ENCODE results near the gene SHISA9. TPM values are rescaled to one million over a fixed set of nuclear protein-coding genes. Genes with fewer than 3 reads are reported as not detected.

Gene SHISA9
- total RNA-seq, 4 donors from 2014 or later = 2.0 to 6.3 (median 3.5) TPM

DNA sequence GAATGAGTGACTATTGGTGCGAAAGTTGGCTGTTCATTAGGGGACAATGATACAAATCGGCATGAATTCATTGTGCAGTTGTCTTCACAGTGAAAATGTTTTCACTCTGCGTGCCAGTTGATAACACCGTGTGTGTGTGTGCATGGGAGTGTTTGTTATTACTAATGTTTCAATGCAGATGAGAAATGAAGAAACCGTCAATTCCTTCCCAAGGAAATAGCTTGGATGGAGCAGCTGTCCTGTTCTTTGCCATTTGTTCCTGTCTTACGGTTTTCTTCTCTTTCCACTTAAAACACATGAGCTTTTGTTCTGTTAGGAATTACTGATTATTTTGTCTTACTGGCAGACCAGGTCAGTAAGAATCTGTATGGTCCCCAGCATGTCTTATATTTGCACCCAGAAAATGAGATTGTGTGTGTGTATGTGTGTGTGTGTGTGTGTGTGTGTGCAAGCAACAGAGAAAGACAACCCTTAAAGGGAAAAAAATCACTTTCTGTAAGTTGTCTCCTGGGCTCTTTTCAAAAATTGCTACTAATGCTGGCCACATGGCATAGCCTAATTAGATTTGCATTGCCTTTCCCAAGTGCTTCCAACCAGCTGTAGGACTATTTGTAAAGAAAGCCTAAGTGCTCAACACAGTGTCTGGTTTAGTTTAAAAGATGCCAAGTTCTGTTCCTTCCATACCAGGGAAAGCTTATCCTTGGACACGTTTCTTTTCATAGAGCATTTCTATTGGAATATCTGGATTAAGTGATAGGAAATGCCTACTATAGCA is 23.8 kb downstream of the SHISA9 start:
- 68 to 69% methylated on average over 7 of the region's 7 CpGs for WGBS, 2 donors

GRCh38 chr16:12927591-12927990 is 26.2 kb downstream of the SHISA9 start:
- H3K27ac ChIP-seq = no peak overlapping the region
- H3K36me3 ChIP-seq = no peaks in the 10 kb centered on the region
- no peak overlapping the region for H3K4me3 ChIP-seq
- no peak for TF ChIP-seq CTCF (IDR thresholded peaks at IDR 0.05)
- no peak for TF ChIP-seq EP300 (IDR thresholded peaks at IDR 0.05)
- no peak for TF ChIP-seq POLR2A (IDR thresholded peaks at IDR 0.05)
- H3K27me3 ChIP-seq = no peaks in the 10 kb centered on the region
- no peaks in the 10 kb centered on the region for H3K4me1 ChIP-seq
- 76 to 95% methylated on average over 3 of the region's 3 CpGs for WGBS, 2 donors
- no peaks in the 10 kb centered on the region for H3K9me3 ChIP-seq
- no peak for DNase-seq (ENCODE audit: low spot score in 2 of 2)

More for the DNA sequence above, 23.8 kb downstream of the SHISA9 start:
- Histone ChIP-seq H3K4me1 (no peaks in the 10 kb centered on the region), H3K27ac (no peak overlapping the region), H3K9me3 (no peaks in the 10 kb centered on the region), H3K36me3 (no peaks in the 10 kb centered on the region), H3K4me3 (no peak overlapping the region), H3K27me3 (no peaks in the 10 kb centered on the region)
- no peak for DNase-seq (ENCODE audit: low spot score in 2 of 2)
- TF ChIP-seq EP300 (IDR thresholded peaks at IDR 0.05) = no peak
- no peak for TF ChIP-seq POLR2A (IDR thresholded peaks at IDR 0.05)
- no peak for TF ChIP-seq CTCF (IDR thresholded peaks at IDR 0.05)

GRCh38 chr16:12930881-12931280 is 29.5 kb downstream of the SHISA9 start:
- no peak for DNase-seq (ENCODE audit: low spot score in 2 of 2)
- H3K36me3 ChIP-seq = no peaks in the 10 kb centered on the region
- no peak overlapping the region for H3K4me3 ChIP-seq
- 82 to 83% methylated on average over 4 of the region's 4 CpGs for WGBS, 2 donors
- no peak for TF ChIP-seq POLR2A (IDR thresholded peaks at IDR 0.05)
- TF ChIP-seq CTCF (IDR thresholded peaks at IDR 0.05) = no peak
- TF ChIP-seq EP300 (IDR thresholded peaks at IDR 0.05) = no peak
- H3K4me1 ChIP-seq = no peaks in the 10 kb centered on the region
- no peak overlapping the region for H3K27ac ChIP-seq
- no peaks in the 10 kb centered on the region for H3K9me3 ChIP-seq
- no peaks in the 10 kb centered on the region for H3K27me3 ChIP-seq

DNA sequence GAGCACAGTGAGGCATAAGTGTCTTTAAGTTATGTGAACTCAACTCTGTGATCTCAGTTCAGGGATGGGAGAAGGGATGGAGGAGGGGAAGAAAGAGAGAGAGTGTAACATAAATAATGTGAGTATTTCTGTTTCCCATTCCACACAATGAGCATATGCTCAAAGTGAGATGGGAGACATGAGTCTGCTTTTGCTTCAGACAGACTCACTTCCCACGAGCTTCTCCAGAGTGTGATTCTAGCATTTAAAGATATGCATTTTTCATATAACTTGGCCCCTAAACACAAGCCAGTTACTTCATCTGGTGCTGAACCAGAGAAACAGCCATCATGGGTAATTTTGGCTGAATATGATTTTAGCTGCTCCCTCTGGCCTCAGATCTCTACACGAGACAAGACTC is 35.0 kb downstream of the SHISA9 start:
- TF ChIP-seq CTCF (IDR thresholded peaks at IDR 0.05) = no peak
- TF ChIP-seq POLR2A (IDR thresholded peaks at IDR 0.05) = no peak
- TF ChIP-seq EP300 (IDR thresholded peaks at IDR 0.05) = no peak
- no peak overlapping the region for H3K27ac ChIP-seq
- DNase-seq (ENCODE audit: low spot score in 2 of 2) = no peak
- 54 to 62% methylated on average over 2 of the region's 2 CpGs for WGBS, 2 donors
- no peaks in the 10 kb centered on the region for H3K4me1 ChIP-seq
- no peak overlapping the region for H3K4me3 ChIP-seq
- H3K9me3 ChIP-seq = peaks cover 0 to 22% (median 0%) of the 10 kb centered on the region in 4 donors
- no peaks in the 10 kb centered on the region for H3K36me3 ChIP-seq
- no peaks in the 10 kb centered on the region for H3K27me3 ChIP-seq

DNA sequence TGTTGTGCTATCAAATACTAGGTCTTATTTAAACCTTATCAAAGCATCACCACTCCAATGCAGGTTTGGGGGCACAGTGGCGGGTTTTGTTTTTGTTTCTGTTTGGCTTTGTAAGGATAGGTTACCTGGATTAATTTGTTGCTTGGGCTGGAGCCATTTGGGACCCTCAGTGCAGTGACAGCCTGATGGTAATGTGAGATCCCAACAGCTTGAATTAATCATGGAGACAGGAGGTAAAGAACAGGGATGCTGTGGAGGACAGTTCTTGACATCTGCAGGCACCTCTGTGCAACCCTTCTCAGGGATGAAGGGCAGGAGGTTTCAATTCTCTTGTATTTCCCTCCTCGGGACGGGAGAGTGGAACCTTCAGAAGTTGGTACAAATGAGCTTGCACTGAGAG is 40.5 kb downstream of the SHISA9 start:
- Histone ChIP-seq H3K36me3 (no peaks in the 10 kb centered on the region), H3K27ac (no peak overlapping the region), H3K4me3 (no peak overlapping the region), H3K4me1 (no peaks in the 10 kb centered on the region), H3K9me3 (peaks cover 0 to 33% (median 1%) of the 10 kb centered on the region in 4 donors), H3K27me3 (no peaks in the 10 kb centered on the region)
- no peak for DNase-seq (ENCODE audit: low spot score in 2 of 2)
- TF ChIP-seq CTCF (IDR thresholded peaks at IDR 0.05) (no peak), POLR2A (IDR thresholded peaks at IDR 0.05) (no peak), EP300 (IDR thresholded peaks at IDR 0.05) (no peak)
- 83 to 88% methylated on average over 3 of the region's 3 CpGs for WGBS, 2 donors
